Endodermal cell (in vitro differentiated cells): ENCODE data around the gene FAM168A. TPM values are rescaled to one million over a fixed set of nuclear protein-coding genes. Genes with fewer than 3 reads are reported as not detected.

Experiments used
- DNase-seq: peaks from one replicate; pipeline ENCODE4 v3.0.0-alpha.2; 2017
- H3K27ac ChIP-seq: 2 replicates; pipeline ENCODE4 v1.5.1; 2013; ENCODE audit warnings: mild to moderate bottlenecking, low read depth, low read length, moderate library complexity
- H3K27me3 ChIP-seq: 2 replicates; pipeline ENCODE4 v1.6.1; 2013; ENCODE audit warnings: mild to moderate bottlenecking, low read length, moderate library complexity; ENCODE audit not compliant: insufficient read depth, control insufficient read depth, poor library complexity, severe bottlenecking
- H3K36me3 ChIP-seq: 2 replicates; pipeline ENCODE4 v1.7.0; 2013; ENCODE audit warnings: mild to moderate bottlenecking, low read length, moderate library complexity; ENCODE audit not compliant: control insufficient read depth, insufficient read depth
- H3K4me1 ChIP-seq: one replicate; pipeline ENCODE4 v1.7.0; 2013; ENCODE audit warnings: low read length; ENCODE audit not compliant: control insufficient read depth, insufficient read depth
- H3K4me3 ChIP-seq: 2 replicates; pipeline ENCODE4 v1.5.1; 2013; ENCODE audit warnings: mild to moderate bottlenecking, low read length, moderate library complexity
- H3K9ac ChIP-seq: 2 replicates; pipeline ENCODE4 v1.6.1; 2013; ENCODE audit warnings: mild to moderate bottlenecking, low read length, moderate library complexity; ENCODE audit not compliant: poor library complexity, severe bottlenecking; ENCODE audit errors: extremely low read depth
- H3K9me3 ChIP-seq: 2 replicates; pipeline ENCODE4 v1.6.1; 2013; ENCODE audit warnings: mild to moderate bottlenecking, low read length, moderate library complexity; ENCODE audit not compliant: control insufficient read depth
- H3K27ac Mint-ChIP-seq: 2 replicates; pipeline ENCODE4 v1.8.0; 2020; ENCODE audit warnings: mixed read lengths
- H3K27me3 Mint-ChIP-seq: 2 replicates; pipeline ENCODE4 v1.8.0; 2021; ENCODE audit warnings: mild to moderate bottlenecking, mixed read lengths; ENCODE audit not compliant: insufficient read depth
- H3K36me3 Mint-ChIP-seq: 2 replicates; pipeline ENCODE4 v1.8.0; 2020; ENCODE audit warnings: low read depth, mixed read lengths
- H3K4me1 Mint-ChIP-seq: 2 replicates; pipeline ENCODE4 v1.8.0; 2020; ENCODE audit warnings: mixed read lengths
- H3K4me3 Mint-ChIP-seq: 2 replicates; pipeline ENCODE4 v1.8.0; 2020; ENCODE audit warnings: mild to moderate bottlenecking, moderate library complexity, mixed read lengths
- H3K9me3 Mint-ChIP-seq: 2 replicates; pipeline ENCODE4 v1.8.0; 2020; ENCODE audit warnings: mild to moderate bottlenecking, mixed read lengths
- WGBS, 2 experiments: methylation state at CpG; one replicate each; pipeline versions ENCODE4 v1.1.5 to v1.1.7; 2013; ENCODE audit warnings: missing lambda C conversion rate in 2 of 2, mixed read lengths in 1 of 2; ENCODE audit not compliant: insufficient coverage in 1 of 2, insufficient read length in 1 of 2; 5-methylcytosine and 5-hydroxymethylcytosine counted together
- total RNA-seq, 2 donors: library from RNA; stranded (reverse); fragmentation: NEBNext Ultra II Directional in 1 of 2; extraction: Animal tissue kit (Norgen Biotek cat#: 25700) in 1 of 2; gene quantifications; 2 replicates in 1 of 2; 3 replicates in 1 of 2; pipeline ENCODE4 v1.2.1, GENCODE V29; 2021
- TF ChIP-seq, protein P1 (sequence below): fragments of 200-600 bp; sonication (generic); conservative IDR thresholded peaks from 2 replicates; pipeline ENCODE4 v1.5.0; 2021; ENCODE audit warnings: antibody characterized with exemption, mild to moderate bottlenecking

FAM168A gene
- total RNA-seq, 2 donors from 2014 or later = 27.4 to 31.6 TPM

- Histone ChIP-seq H3K27ac (no peak overlapping the region), H3K9me3 (no peaks in the 10 kb centered on the region), H3K4me3 (no peak overlapping the region), H3K9ac (no peak overlapping the region), H3K36me3 (no peaks in the 10 kb centered on the region), H3K27me3 (no peaks in the 10 kb centered on the region), H3K4me1 (no peaks in the 10 kb centered on the region)
- 89 to 95% methylated on average over 5 to 10 of the region's 10 CpGs for WGBS, 2 experiments
- Mint-ChIP-seq H3K27me3 (no peaks in the 10 kb centered on the region), H3K4me1 (peaks cover 6% of the 10 kb centered on the region), H3K27ac (no peak overlapping the region), H3K9me3 (peaks cover 13% of the 10 kb centered on the region), H3K4me3 (no peak overlapping the region), H3K36me3 (peaks cover 11% of the 10 kb centered on the region)
- DNase-seq = no peak
- TF ChIP-seq, protein P1, sequence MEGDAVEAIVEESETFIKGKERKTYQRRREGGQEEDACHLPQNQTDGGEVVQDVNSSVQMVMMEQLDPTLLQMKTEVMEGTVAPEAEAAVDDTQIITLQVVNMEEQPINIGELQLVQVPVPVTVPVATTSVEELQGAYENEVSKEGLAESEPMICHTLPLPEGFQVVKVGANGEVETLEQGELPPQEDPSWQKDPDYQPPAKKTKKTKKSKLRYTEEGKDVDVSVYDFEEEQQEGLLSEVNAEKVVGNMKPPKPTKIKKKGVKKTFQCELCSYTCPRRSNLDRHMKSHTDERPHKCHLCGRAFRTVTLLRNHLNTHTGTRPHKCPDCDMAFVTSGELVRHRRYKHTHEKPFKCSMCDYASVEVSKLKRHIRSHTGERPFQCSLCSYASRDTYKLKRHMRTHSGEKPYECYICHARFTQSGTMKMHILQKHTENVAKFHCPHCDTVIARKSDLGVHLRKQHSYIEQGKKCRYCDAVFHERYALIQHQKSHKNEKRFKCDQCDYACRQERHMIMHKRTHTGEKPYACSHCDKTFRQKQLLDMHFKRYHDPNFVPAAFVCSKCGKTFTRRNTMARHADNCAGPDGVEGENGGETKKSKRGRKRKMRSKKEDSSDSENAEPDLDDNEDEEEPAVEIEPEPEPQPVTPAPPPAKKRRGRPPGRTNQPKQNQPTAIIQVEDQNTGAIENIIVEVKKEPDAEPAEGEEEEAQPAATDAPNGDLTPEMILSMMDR = no peak
These were observed 89.4 kb downstream of the FAM168A start for GRCh38 chr11:73508243-73509176.

GRCh38 chr11:73507086-73507485 is 90.8 kb downstream of the FAM168A start:
- no peak overlapping the region for H3K9ac ChIP-seq
- Mint-ChIP-seq H3K4me1 (peaks cover 6% of the 10 kb centered on the region), H3K9me3 (peaks cover 20% of the 10 kb centered on the region), H3K27ac (no peak overlapping the region), H3K36me3 (peaks cover 11% of the 10 kb centered on the region), H3K4me3 (no peak overlapping the region), H3K27me3 (no peaks in the 10 kb centered on the region)
- no peaks in the 10 kb centered on the region for H3K36me3 ChIP-seq
- no peaks in the 10 kb centered on the region for H3K9me3 ChIP-seq
- H3K27ac ChIP-seq = no peak overlapping the region
- no peaks in the 10 kb centered on the region for H3K4me1 ChIP-seq
- TF ChIP-seq, protein P1 = no peak
- no peaks in the 10 kb centered on the region for H3K27me3 ChIP-seq
- DNase-seq = no peak
- 94 to 100% methylated on average over 2 of the region's 2 CpGs for WGBS, 2 experiments
- H3K4me3 ChIP-seq = no peak overlapping the region

- DNase-seq = no peak
- H3K27me3 Mint-ChIP-seq = no peaks in the 10 kb centered on the region
These were observed 91.9 kb downstream of the FAM168A start for GRCh38 chr11:73506038-73506437.

More at GRCh38 chr11:73506038-73506437, 91.9 kb downstream of the FAM168A start:
- peaks cover 23% of the 10 kb centered on the region for H3K9me3 Mint-ChIP-seq
- Histone ChIP-seq H3K4me3 (no peak overlapping the region), H3K9ac (no peak overlapping the region), H3K36me3 (no peaks in the 10 kb centered on the region), H3K9me3 (no peaks in the 10 kb centered on the region), H3K27me3 (no peaks in the 10 kb centered on the region), H3K27ac (no peak overlapping the region), H3K4me1 (no peaks in the 10 kb centered on the region)
- WGBS, 2 experiments = 95 to 100% methylated on average over 1 of the region's 2 CpGs
- H3K4me1 Mint-ChIP-seq = peaks cover 6% of the 10 kb centered on the region
- no peak overlapping the region for H3K27ac Mint-ChIP-seq
- H3K4me3 Mint-ChIP-seq = no peak overlapping the region
- H3K36me3 Mint-ChIP-seq = peaks cover 11% of the 10 kb centered on the region
- TF ChIP-seq, protein P1 = no peak
